ENCODE results near the gene CCDC3.

DNA sequence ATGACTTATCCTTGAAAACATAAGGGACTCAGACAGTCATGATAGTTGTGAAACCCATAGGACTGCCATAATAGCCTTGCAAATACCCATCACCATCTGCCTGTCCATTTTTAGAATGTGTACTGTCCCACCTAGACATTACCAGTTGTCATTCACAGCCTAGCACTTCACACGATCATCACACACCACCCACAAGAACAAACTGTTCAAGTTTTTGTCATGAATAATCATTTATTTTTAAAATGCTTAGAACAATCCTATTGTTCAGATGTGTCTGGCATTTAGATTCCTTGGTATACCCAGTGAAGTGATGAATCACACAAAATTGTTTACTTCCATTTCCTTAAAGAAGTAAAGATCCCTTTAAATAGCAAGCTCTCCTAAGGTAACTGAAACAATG is 46.6 kb downstream of the CCDC3 start:
- no peak for TF ChIP-seq POLR2A (IDR thresholded peaks at IDR 0.05)
- TF ChIP-seq, protein P1, sequence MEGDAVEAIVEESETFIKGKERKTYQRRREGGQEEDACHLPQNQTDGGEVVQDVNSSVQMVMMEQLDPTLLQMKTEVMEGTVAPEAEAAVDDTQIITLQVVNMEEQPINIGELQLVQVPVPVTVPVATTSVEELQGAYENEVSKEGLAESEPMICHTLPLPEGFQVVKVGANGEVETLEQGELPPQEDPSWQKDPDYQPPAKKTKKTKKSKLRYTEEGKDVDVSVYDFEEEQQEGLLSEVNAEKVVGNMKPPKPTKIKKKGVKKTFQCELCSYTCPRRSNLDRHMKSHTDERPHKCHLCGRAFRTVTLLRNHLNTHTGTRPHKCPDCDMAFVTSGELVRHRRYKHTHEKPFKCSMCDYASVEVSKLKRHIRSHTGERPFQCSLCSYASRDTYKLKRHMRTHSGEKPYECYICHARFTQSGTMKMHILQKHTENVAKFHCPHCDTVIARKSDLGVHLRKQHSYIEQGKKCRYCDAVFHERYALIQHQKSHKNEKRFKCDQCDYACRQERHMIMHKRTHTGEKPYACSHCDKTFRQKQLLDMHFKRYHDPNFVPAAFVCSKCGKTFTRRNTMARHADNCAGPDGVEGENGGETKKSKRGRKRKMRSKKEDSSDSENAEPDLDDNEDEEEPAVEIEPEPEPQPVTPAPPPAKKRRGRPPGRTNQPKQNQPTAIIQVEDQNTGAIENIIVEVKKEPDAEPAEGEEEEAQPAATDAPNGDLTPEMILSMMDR (IDR thresholded peaks at IDR 0.05), result no peak
